Body of pancreas (tissue), 4 donors: ENCODE measurements around the gene ATRX. TPM values are rescaled to one million over a fixed set of nuclear protein-coding genes. Genes with fewer than 3 reads are reported as not detected.
A peak's percentile ranks its signal among the peaks of the same experiment; 100 is the strongest.

Source experiments
- ATAC-seq: fragments of 150-250 bp; one replicate; pipeline ENCODE4 v1.9.1; 2016
- DNase-seq, 4 donors: peaks; one replicate each; pipeline ENCODE4 v3.0.0-alpha.2; 2019
- H3K27ac ChIP-seq, 4 donors: fragments of 200-600 bp; sonication (generic); 1 replicate in 3 of 4; 2 replicates in 1 of 4; pipeline versions ENCODE4 v1.5.1 to v1.6.1; 2016 to 2019; ENCODE audit warnings: mild to moderate bottlenecking in 1 of 4, mixed read lengths in 1 of 4, moderate library complexity in 1 of 4
- H3K27me3 ChIP-seq, 2 donors: fragments of 200-600 bp; sonication (generic); one replicate each; pipeline ENCODE4 v1.6.0; 2016; ENCODE audit warnings: mild to moderate bottlenecking in 1 of 2
- H3K36me3 ChIP-seq, 2 donors: fragments of 200-600 bp; sonication (generic); replicated peaks in 1 of 2; 2 replicates each; pipeline ENCODE4 v1.5.1; 2016; ENCODE audit warnings: low read depth in 2 of 2; ENCODE audit not compliant: insufficient read depth in 1 of 2
- H3K4me1 ChIP-seq: fragments of 200-600 bp; sonication (generic); one replicate; pipeline ENCODE4 v1.6.0; 2016
- H3K4me3 ChIP-seq, 2 donors: fragments of 200-600 bp; sonication (generic); 1 replicate in 1 of 2; 2 replicates in 1 of 2; pipeline ENCODE4 v1.5.1; 2016 to 2019
- H3K9me3 ChIP-seq, 3 donors: fragments of 200-600 bp; sonication (generic); 1 replicate in 2 of 3; 2 replicates in 1 of 3; pipeline ENCODE4 v1.5.1; 2016
- POLR2A ChIP-seq, 3 donors: fragments of 450-650 bp; IDR thresholded peaks; one replicate each; pipeline ENCODE4 v1.6.1; 2016; ENCODE audit warnings: antibody characterized with exemption in 3 of 3, mild to moderate bottlenecking in 2 of 3
- WGBS, 2 donors: methylation state at CpG; one replicate each; pipeline ENCODE4 v1.1.5; 2017; 5-methylcytosine and 5-hydroxymethylcytosine counted together
- intact Hi-C: fragments of 100-400 bp; cut with DNase I; formaldehyde crosslinking; loops from one replicate; pipeline ENCODE4 v1.15.1; 2023
- total RNA-seq, 2 donors: library from RNA; depleted of rRNA; stranded (reverse); fragments of >200 nt; gene quantifications; one replicate each; pipeline ENCODE4 v1.1.0, GENCODE V29; 2016
- TF ChIP-seq, protein P1 (sequence below), 7 experiments: fragments of 450-650 bp in 4 of 7; fragments of 200-600 bp in 3 of 7; sonication (generic) in 3 of 7; IDR thresholded peaks; one replicate each; pipeline ENCODE4 v1.5.1; 2016 to 2019; ENCODE audit warnings: antibody characterized with exemption in 7 of 7

The ATRX gene
- total RNA-seq, 2 donors from 2014 or later = 73.4 to 74.5 TPM

DNA sequence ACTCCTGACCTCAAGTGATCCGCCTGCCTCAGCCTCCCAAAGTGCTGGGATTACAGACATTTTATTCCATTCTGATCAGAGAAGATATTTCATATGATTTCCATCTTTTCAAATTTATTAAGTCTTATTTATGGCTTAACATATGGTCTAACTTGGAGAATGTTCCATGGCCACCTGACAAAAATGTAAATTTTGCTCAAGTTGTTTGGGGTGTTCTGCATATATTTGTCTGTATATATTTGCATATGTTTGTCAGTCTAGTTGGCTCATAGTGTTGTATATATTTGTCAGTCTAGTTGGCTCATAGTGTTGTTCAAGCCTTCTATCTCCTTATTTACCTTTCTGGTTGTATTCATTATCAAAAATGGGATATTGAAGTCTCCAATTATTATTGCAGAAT lies 16.2 kb upstream of the ATRX start:
- 90 to 100% methylated on average over 1 of the region's 1 CpG for WGBS, 2 donors
- no peak for DNase-seq

DNA sequence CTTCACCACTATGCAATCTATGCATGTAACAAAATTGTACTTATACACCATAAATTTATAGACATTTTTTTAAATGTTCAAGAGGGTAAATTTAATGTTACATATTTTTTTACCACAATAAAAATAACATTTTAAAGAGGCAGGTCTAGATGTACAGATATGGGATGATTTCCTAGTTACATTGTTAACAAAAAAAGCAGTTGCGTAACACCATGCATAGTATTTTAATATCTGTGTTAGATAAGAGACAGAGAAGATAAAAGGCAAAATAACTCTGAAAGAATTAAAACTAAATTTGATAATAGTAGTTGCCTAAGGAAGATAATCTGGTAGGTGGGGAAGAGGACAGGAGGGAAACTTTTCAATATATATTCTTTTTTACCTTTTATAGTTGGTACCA lies 9.1 kb upstream of the ATRX start:
- Histone ChIP-seq H3K9me3 (no peaks in the 10 kb centered on the region), H3K4me1 (no peaks in the 10 kb centered on the region), H3K36me3 (no peaks in the 10 kb centered on the region), H3K27me3 (no peaks in the 10 kb centered on the region), H3K27ac (no peak overlapping the region), H3K4me3 (no peak overlapping the region)
- DNase-seq = no peak
- WGBS, 2 donors = 100% methylated on average over 1 of the region's 1 CpG
- ATAC-seq = no peak
- TF ChIP-seq, protein P1, sequence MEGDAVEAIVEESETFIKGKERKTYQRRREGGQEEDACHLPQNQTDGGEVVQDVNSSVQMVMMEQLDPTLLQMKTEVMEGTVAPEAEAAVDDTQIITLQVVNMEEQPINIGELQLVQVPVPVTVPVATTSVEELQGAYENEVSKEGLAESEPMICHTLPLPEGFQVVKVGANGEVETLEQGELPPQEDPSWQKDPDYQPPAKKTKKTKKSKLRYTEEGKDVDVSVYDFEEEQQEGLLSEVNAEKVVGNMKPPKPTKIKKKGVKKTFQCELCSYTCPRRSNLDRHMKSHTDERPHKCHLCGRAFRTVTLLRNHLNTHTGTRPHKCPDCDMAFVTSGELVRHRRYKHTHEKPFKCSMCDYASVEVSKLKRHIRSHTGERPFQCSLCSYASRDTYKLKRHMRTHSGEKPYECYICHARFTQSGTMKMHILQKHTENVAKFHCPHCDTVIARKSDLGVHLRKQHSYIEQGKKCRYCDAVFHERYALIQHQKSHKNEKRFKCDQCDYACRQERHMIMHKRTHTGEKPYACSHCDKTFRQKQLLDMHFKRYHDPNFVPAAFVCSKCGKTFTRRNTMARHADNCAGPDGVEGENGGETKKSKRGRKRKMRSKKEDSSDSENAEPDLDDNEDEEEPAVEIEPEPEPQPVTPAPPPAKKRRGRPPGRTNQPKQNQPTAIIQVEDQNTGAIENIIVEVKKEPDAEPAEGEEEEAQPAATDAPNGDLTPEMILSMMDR (IDR thresholded peaks at IDR 0.05) = no peak
- no peak for TF ChIP-seq POLR2A (IDR thresholded peaks at IDR 0.05)
- intact Hi-C loops = no loop called here

More for the DNA sequence above, 16.2 kb upstream of the ATRX start:
- TF ChIP-seq, protein P1 (IDR thresholded peaks at IDR 0.05) = no peak
- TF ChIP-seq POLR2A (IDR thresholded peaks at IDR 0.05) = no peak
- Histone ChIP-seq H3K9me3 (no peaks in the 10 kb centered on the region), H3K27me3 (no peaks in the 10 kb centered on the region), H3K36me3 (no peaks in the 10 kb centered on the region), H3K4me3 (no peak overlapping the region), H3K27ac (no peak overlapping the region), H3K4me1 (no peaks in the 10 kb centered on the region)
- ATAC-seq = no peak
- intact Hi-C loops = no loop called here

DNA sequence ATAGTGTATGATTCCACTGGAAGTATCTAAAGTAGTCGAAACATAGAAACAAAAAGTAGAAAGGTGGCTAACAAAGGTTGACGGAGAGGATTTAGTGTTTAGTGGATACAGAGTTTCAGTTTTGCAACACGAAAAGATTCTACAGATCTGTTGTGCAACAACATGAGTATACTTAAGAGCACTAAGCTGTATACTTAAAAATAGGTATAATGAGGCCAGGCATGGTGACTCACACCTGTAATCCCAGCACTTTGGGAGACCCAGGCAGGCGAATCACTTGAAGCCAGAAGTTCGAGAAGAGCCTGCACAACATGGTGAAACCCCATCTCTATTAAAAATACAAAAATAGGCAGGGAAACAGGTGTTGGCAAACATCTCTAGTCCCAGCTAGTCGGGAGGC lies 7.9 kb upstream of the ATRX start:
- 68 to 88% methylated on average over 6 of the region's 6 CpGs for WGBS, 2 donors
- TF ChIP-seq, protein P1 (IDR thresholded peaks at IDR 0.05) = no peak
- TF ChIP-seq POLR2A (IDR thresholded peaks at IDR 0.05) = no peak

DNA sequence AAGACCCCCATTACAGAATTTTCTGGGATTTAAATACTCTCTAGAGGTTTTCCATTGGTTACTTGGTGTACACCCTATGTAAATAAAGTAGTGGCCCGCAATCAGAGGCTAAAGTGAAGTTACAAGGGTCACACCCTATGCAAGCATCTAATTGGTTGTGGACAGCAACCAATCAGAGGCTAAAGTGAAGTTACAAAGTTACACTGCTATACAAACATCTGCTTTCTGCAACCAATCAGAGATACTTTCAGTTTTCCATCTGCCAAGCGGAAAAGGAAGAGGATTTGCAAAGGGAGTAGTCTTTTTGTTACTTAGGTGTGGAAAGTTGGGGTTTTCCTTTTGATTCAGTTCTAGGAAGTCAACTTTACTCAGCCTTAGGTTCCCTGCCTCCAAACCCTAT lies 2.0 kb upstream of the ATRX start:
- H3K4me3 ChIP-seq = no peak overlapping the region
- TF ChIP-seq POLR2A (IDR thresholded peaks at IDR 0.05) = no peak
- TF ChIP-seq, protein P1 (IDR thresholded peaks at IDR 0.05) = no peak
- H3K27me3 ChIP-seq = no peaks in the 10 kb centered on the region
- DNase-seq = peak in 1 of 4 donors; percentile 9
- peaks cover 7% of the 10 kb centered on the region for H3K4me1 ChIP-seq
- H3K27ac ChIP-seq = no peak overlapping the region
- ATAC-seq = no peak
- intact Hi-C loops = no loop called here
- WGBS, 2 donors = 73 to 84% methylated on average over 2 of the region's 2 CpGs
- H3K9me3 ChIP-seq = no peaks in the 10 kb centered on the region
- H3K36me3 ChIP-seq = no peaks in the 10 kb centered on the region

More for the DNA sequence above, 7.9 kb upstream of the ATRX start:
- intact Hi-C loops = no loop called here
- no peak overlapping the region for H3K4me3 ChIP-seq
- H3K27ac ChIP-seq = no peak overlapping the region
- H3K4me1 ChIP-seq = no peaks in the 10 kb centered on the region
- H3K9me3 ChIP-seq = no peaks in the 10 kb centered on the region
- H3K36me3 ChIP-seq = no peaks in the 10 kb centered on the region
- H3K27me3 ChIP-seq = no peaks in the 10 kb centered on the region
- no peak for ATAC-seq
- DNase-seq = no peak

DNA sequence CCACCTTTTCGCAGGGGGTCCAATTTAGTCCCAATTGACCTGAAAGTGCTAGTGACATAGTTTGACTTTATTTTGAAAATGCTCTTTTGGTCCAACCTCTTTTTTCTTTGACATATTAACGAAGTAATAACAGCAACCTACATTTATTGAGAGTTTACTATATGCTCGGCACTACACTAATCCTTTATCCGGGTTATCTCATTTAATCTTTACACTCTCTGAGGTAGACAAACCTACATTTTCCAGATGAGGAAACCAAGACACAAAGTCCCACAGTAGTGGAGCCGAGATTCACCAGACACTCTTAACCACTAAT lies 307 bp upstream of the ATRX start:
- TF ChIP-seq, protein P1 (IDR thresholded peaks at IDR 0.05) = no peak
- ATAC-seq (no peak), DNase-seq (no peak)
- H3K9me3 ChIP-seq = no peaks in the 10 kb centered on the region
- peak overlapping the region; percentile 70 to 96 (median 92) for H3K27ac ChIP-seq
- intact Hi-C loops = no loop called here
- H3K4me1 ChIP-seq = peaks cover 16% of the 10 kb centered on the region
- 17 to 24% methylated on average over 5 of the region's 5 CpGs for WGBS, 2 donors
- H3K4me3 ChIP-seq = no peak overlapping the region
- H3K36me3 ChIP-seq = no peaks in the 10 kb centered on the region
- H3K27me3 ChIP-seq = no peaks in the 10 kb centered on the region
